ENCODE data around the gene LGR6.

- TF ChIP-seq POLR2A (IDR thresholded peaks at IDR 0.05), result no peak
- TF ChIP-seq CTCF (IDR thresholded peaks at IDR 0.05), result no peak
Measured at GRCh38 chr1:202189918-202190715, 3.5 kb upstream of the LGR6 start.

All from testis (tissue), 2 donors.